Central memory CD8-positive, alpha-beta T cell (primary cell): ENCODE results near the gene TEAD1.
A peak's percentile ranks its signal among the peaks of the same experiment; 100 is the strongest.

Experiments
- ATAC-seq: fragments of 150-1000 bp; cut with Tn5 transposase; replicated peaks from 2 replicates; pipeline ENCODE4 v1.10.0; 2022; ENCODE audit warnings: mild to moderate bottlenecking, moderate FRiP score, moderate number of reproducible peaks; ENCODE audit not compliant: poor library complexity, severe bottlenecking; ENCODE audit errors: extremely low read depth
- DNase-seq, 2 donors: peaks; one replicate each; pipeline ENCODE4 v3.0.0; 2021; ENCODE audit warnings: low spot score in 2 of 2
- H3K27ac Mint-ChIP-seq: one replicate; pipeline ENCODE4 v1.8.0; 2022; ENCODE audit warnings: low read depth, mild to moderate bottlenecking, moderate library complexity, mixed read lengths
- H3K27me3 Mint-ChIP-seq: one replicate; pipeline ENCODE4 v1.8.0; 2022; ENCODE audit warnings: mixed read lengths
- H3K36me3 Mint-ChIP-seq: one replicate; pipeline ENCODE4 v1.8.0; 2022; ENCODE audit warnings: mild to moderate bottlenecking, moderate library complexity, mixed read lengths; ENCODE audit not compliant: insufficient read depth
- H3K4me1 Mint-ChIP-seq: one replicate; pipeline ENCODE4 v1.8.0; 2022; ENCODE audit warnings: mixed read lengths
- H3K4me3 Mint-ChIP-seq: one replicate; pipeline ENCODE4 v1.8.0; 2022; ENCODE audit warnings: mild to moderate bottlenecking, moderate library complexity, mixed read lengths
- H3K9me3 Mint-ChIP-seq: one replicate; pipeline ENCODE4 v1.8.0; 2022; ENCODE audit warnings: mixed read lengths

The TEAD1 gene

GRCh38 chr11:12958986-12959385, 284.8 kb downstream of the TEAD1 start:
- Mint-ChIP-seq H3K27me3 (peaks cover 40% of the 10 kb centered on the region), H3K27ac (no peak overlapping the region), H3K9me3 (no peaks in the 10 kb centered on the region), H3K36me3 (no peaks in the 10 kb centered on the region), H3K4me1 (no peaks in the 10 kb centered on the region), H3K4me3 (no peak overlapping the region)
- ATAC-seq, result no peak
- no peak for DNase-seq

- Mint-ChIP-seq H3K27ac (no peak overlapping the region), H3K4me3 (no peak overlapping the region), H3K27me3 (peaks cover 36% of the 10 kb centered on the region), H3K9me3 (no peaks in the 10 kb centered on the region), H3K4me1 (no peaks in the 10 kb centered on the region), H3K36me3 (no peaks in the 10 kb centered on the region)
- DNase-seq (no peak), ATAC-seq (no peak)
Observed at GRCh38 chr11:12961615-12962014, 287.4 kb downstream of the TEAD1 start.

GRCh38 chr11:12962306-12962705, 288.1 kb downstream of the TEAD1 start:
- Mint-ChIP-seq H3K27ac (no peak overlapping the region), H3K9me3 (no peaks in the 10 kb centered on the region), H3K4me3 (no peak overlapping the region), H3K36me3 (no peaks in the 10 kb centered on the region), H3K4me1 (no peaks in the 10 kb centered on the region), H3K27me3 (peaks cover 40% of the 10 kb centered on the region)
- no peak for DNase-seq
- no peak for ATAC-seq

- no peak overlapping the region for H3K27ac Mint-ChIP-seq
- no peak for DNase-seq
- peaks cover 47% of the 10 kb centered on the region for H3K27me3 Mint-ChIP-seq
- H3K4me1 Mint-ChIP-seq, result no peaks in the 10 kb centered on the region
- no peak overlapping the region for H3K4me3 Mint-ChIP-seq
- H3K36me3 Mint-ChIP-seq, result no peaks in the 10 kb centered on the region
- no peak for ATAC-seq
- no peaks in the 10 kb centered on the region for H3K9me3 Mint-ChIP-seq
Observed at GRCh38 chr11:12963051-12963450, 288.8 kb downstream of the TEAD1 start.

GRCh38 chr11:12963792-12964536, 289.7 kb downstream of the TEAD1 start:
- Mint-ChIP-seq H3K36me3 (no peaks in the 10 kb centered on the region), H3K4me3 (no peak overlapping the region), H3K9me3 (no peaks in the 10 kb centered on the region), H3K27me3 (peaks cover 55% of the 10 kb centered on the region), H3K27ac (no peak overlapping the region), H3K4me1 (no peaks in the 10 kb centered on the region)
- ATAC-seq (peak; percentile 58), DNase-seq (peak; percentile 31 to 48)

- Mint-ChIP-seq H3K27ac (no peak overlapping the region), H3K9me3 (no peaks in the 10 kb centered on the region), H3K4me1 (no peaks in the 10 kb centered on the region), H3K4me3 (no peak overlapping the region), H3K36me3 (no peaks in the 10 kb centered on the region), H3K27me3 (peaks cover 56% of the 10 kb centered on the region)
- ATAC-seq (no peak), DNase-seq (no peak)
Observed at GRCh38 chr11:12964650-12965049, 290.4 kb downstream of the TEAD1 start.

GRCh38 chr11:12966002-12966401, 291.8 kb downstream of the TEAD1 start:
- no peak for DNase-seq
- ATAC-seq, result no peak
- Mint-ChIP-seq H3K27me3 (peaks cover 65% of the 10 kb centered on the region), H3K36me3 (no peaks in the 10 kb centered on the region), H3K27ac (no peak overlapping the region), H3K9me3 (no peaks in the 10 kb centered on the region), H3K4me1 (no peaks in the 10 kb centered on the region), H3K4me3 (no peak overlapping the region)

GRCh38 chr11:12968101-12968500, 293.9 kb downstream of the TEAD1 start:
- DNase-seq, result no peak
- no peak overlapping the region for H3K27ac Mint-ChIP-seq
- no peak for ATAC-seq
- H3K4me1 Mint-ChIP-seq, result no peaks in the 10 kb centered on the region
- no peaks in the 10 kb centered on the region for H3K36me3 Mint-ChIP-seq
- no peak overlapping the region for H3K4me3 Mint-ChIP-seq
- peaks cover 44% of the 10 kb centered on the region for H3K27me3 Mint-ChIP-seq
- no peaks in the 10 kb centered on the region for H3K9me3 Mint-ChIP-seq

- no peaks in the 10 kb centered on the region for H3K9me3 Mint-ChIP-seq
- ATAC-seq, result no peak
- no peak overlapping the region for H3K27ac Mint-ChIP-seq
Observed at GRCh38 chr11:12968826-12969225, 294.6 kb downstream of the TEAD1 start.

GRCh38 chr11:12971955-12972354, 297.7 kb downstream of the TEAD1 start:
- no peaks in the 10 kb centered on the region for H3K36me3 Mint-ChIP-seq
- H3K27ac Mint-ChIP-seq, result no peak overlapping the region
- H3K9me3 Mint-ChIP-seq, result no peaks in the 10 kb centered on the region

More at GRCh38 chr11:12968826-12969225, 294.6 kb downstream of the TEAD1 start:
- Mint-ChIP-seq H3K4me1 (no peaks in the 10 kb centered on the region), H3K4me3 (no peak overlapping the region), H3K27me3 (peaks cover 37% of the 10 kb centered on the region), H3K36me3 (no peaks in the 10 kb centered on the region)
- no peak for DNase-seq

GRCh38 chr11:12973528-12974181, 299.4 kb downstream of the TEAD1 start:
- Mint-ChIP-seq H3K4me3 (no peak overlapping the region), H3K4me1 (no peaks in the 10 kb centered on the region), H3K27ac (no peak overlapping the region), H3K36me3 (no peaks in the 10 kb centered on the region), H3K27me3 (peaks cover 22% of the 10 kb centered on the region), H3K9me3 (no peaks in the 10 kb centered on the region)
- ATAC-seq, result no peak
- DNase-seq, result no peak

More at GRCh38 chr11:12971955-12972354, 297.7 kb downstream of the TEAD1 start:
- DNase-seq (no peak), ATAC-seq (no peak)
- H3K4me3 Mint-ChIP-seq, result no peak overlapping the region
- no peaks in the 10 kb centered on the region for H3K4me1 Mint-ChIP-seq
- peaks cover 31% of the 10 kb centered on the region for H3K27me3 Mint-ChIP-seq

- DNase-seq, result no peak
Observed at GRCh38 chr11:12975195-12975594, 301.0 kb downstream of the TEAD1 start.

More at GRCh38 chr11:12975195-12975594, 301.0 kb downstream of the TEAD1 start:
- H3K9me3 Mint-ChIP-seq, result no peaks in the 10 kb centered on the region
- H3K27me3 Mint-ChIP-seq, result peaks cover 15% of the 10 kb centered on the region
- H3K4me1 Mint-ChIP-seq, result no peaks in the 10 kb centered on the region
- no peak overlapping the region for H3K27ac Mint-ChIP-seq
- no peaks in the 10 kb centered on the region for H3K36me3 Mint-ChIP-seq
- no peak overlapping the region for H3K4me3 Mint-ChIP-seq
- ATAC-seq, result no peak
